OCI-LY7 (cell line): ENCODE measurements around the gene TRIM56.

Experiments
- CTCF ChIP-seq: fragments of 200-600 bp; sonication (generic); conservative IDR thresholded peaks from 2 replicates; pipeline ENCODE4 v1.5.1; 2014; ENCODE audit warnings: mild to moderate bottlenecking, antibody characterized with exemption, low read length, moderate library complexity, mixed read lengths
- EZH2phosphoT487 ChIP-seq: fragments of 200-600 bp; sonication (generic); IDR thresholded peaks from 2 replicates; pipeline ENCODE4 v1.6.1; 2018; ENCODE audit warnings: low read depth, borderline replicate concordance, mild to moderate bottlenecking, mixed run types, antibody characterized with exemption, low read length, moderate library complexity, mixed read lengths

DNA sequence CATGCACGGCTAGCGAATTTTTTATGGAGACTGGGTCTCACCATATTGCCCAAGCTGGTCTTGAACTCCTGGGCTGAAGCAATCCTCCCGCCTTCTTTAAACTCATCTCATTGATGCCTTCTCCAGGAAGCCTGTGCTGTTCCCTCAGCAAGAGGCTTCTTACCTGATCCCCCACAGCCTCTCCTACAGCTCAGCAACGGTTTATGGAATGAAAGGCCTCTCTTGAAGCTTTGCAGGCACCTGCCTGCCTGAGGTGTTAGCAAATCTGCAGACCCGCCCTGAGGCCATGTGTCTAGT is 468 bp upstream of the TRIM56 start:
- TF ChIP-seq EZH2phosphoT487 (no peak), CTCF (no peak)
